Neural progenitor cell (in vitro differentiated cells): ENCODE results near the gene CADM1. TPM values are rescaled to one million over a fixed set of nuclear protein-coding genes. Genes with fewer than 3 reads are reported as not detected.

Experiments
- DNase-seq: peaks from one replicate; pipeline ENCODE4 v3.0.0-alpha.2; 2016; ENCODE audit warnings: low spot score
- H2AFZ ChIP-seq: fragments of 200-600 bp; sonication (generic); replicated peaks from 2 replicates; pipeline ENCODE4 v1.6.1; 2016; ENCODE audit warnings: antibody characterized with exemption
- H3F3A ChIP-seq: fragments of 200-600 bp; sonication (generic); 2 replicates; pipeline ENCODE4 v1.6.1; 2016; ENCODE audit warnings: antibody characterized with exemption, low read depth
- H3K27ac ChIP-seq: fragments of 200-600 bp; sonication (generic); 2 replicates; pipeline ENCODE4 v1.5.1; 2016; ENCODE audit warnings: mild to moderate bottlenecking
- H3K27me3 ChIP-seq: fragments of 200-600 bp; sonication (generic); 2 replicates; pipeline ENCODE4 v1.6.1; 2016; ENCODE audit warnings: mild to moderate bottlenecking, moderate library complexity
- H3K36me3 ChIP-seq: fragments of 200-600 bp; sonication (generic); 2 replicates; pipeline ENCODE4 v1.5.1; 2016
- H3K4me1 ChIP-seq: fragments of 200-600 bp; sonication (generic); 2 replicates; pipeline ENCODE4 v1.6.1; 2016; ENCODE audit warnings: mixed run types
- H3K4me2 ChIP-seq: fragments of 200-600 bp; sonication (generic); 2 replicates; pipeline ENCODE4 v1.6.1; 2016
- H3K4me3 ChIP-seq: fragments of 200-600 bp; sonication (generic); 2 replicates; pipeline ENCODE4 v1.5.1; 2016
- H3K79me2 ChIP-seq: fragments of 200-600 bp; sonication (generic); 2 replicates; pipeline ENCODE4 v1.6.1; 2016; ENCODE audit warnings: low read depth
- H3K9ac ChIP-seq: fragments of 200-600 bp; sonication (generic); 2 replicates; pipeline ENCODE4 v1.6.1; 2016
- H3K9me3 ChIP-seq: fragments of 200-600 bp; sonication (generic); 2 replicates; pipeline ENCODE4 v1.5.1; 2016; ENCODE audit warnings: low read depth
- H4K20me1 ChIP-seq: fragments of 200-600 bp; sonication (generic); 2 replicates; pipeline ENCODE4 v1.6.1; 2016; ENCODE audit warnings: low read depth
- H3K27ac Mint-ChIP-seq: 3 replicates; pipeline ENCODE4 v1.8.0; 2021; ENCODE audit warnings: mixed read lengths
- H3K27me3 Mint-ChIP-seq: 2 replicates; pipeline ENCODE4 v1.8.0; 2022; ENCODE audit warnings: low read depth, mild to moderate bottlenecking, inconsistent platforms, moderate library complexity, mixed read lengths; ENCODE audit not compliant: insufficient read depth
- H3K36me3 Mint-ChIP-seq: 3 replicates; pipeline ENCODE4 v1.8.0; 2021; ENCODE audit warnings: mixed read lengths
- H3K4me1 Mint-ChIP-seq: 3 replicates; pipeline ENCODE4 v1.8.0; 2021; ENCODE audit warnings: mixed read lengths
- H3K4me3 Mint-ChIP-seq: 3 replicates; pipeline ENCODE4 v1.8.0; 2021; ENCODE audit warnings: mild to moderate bottlenecking, moderate library complexity, mixed read lengths
- H3K9me3 Mint-ChIP-seq: 3 replicates; pipeline ENCODE4 v1.8.0; 2020; ENCODE audit warnings: mixed read lengths
- CTCF ChIP-seq: fragments of 200-600 bp; sonication (generic); IDR thresholded peaks from 2 replicates; pipeline ENCODE4 v1.5.1; 2017; ENCODE audit warnings: antibody characterized with exemption, mild to moderate bottlenecking
- EZH2 ChIP-seq: fragments of 200-600 bp; sonication (generic); IDR thresholded peaks from 2 replicates; pipeline ENCODE4 v1.6.1; 2017; ENCODE audit warnings: antibody characterized with exemption, mild to moderate bottlenecking, moderate library complexity
- EZH2phosphoT487 ChIP-seq: fragments of 200-600 bp; sonication (generic); IDR thresholded peaks from 2 replicates; pipeline ENCODE4 v1.6.1; 2017; ENCODE audit warnings: antibody characterized with exemption
- total RNA-seq: library from RNA; depleted of rRNA; stranded (reverse); fragments of >200 nt; gene quantifications from 2 replicates; pipeline ENCODE4 v1.2.3, GENCODE V29; 2015; ENCODE audit warnings: low replicate concordance

Gene CADM1
- total RNA-seq, 1 donor from 2014 or later, result 123 TPM

- H3K27me3 Mint-ChIP-seq, result no peaks in the 10 kb centered on the region
- H3K9me3 Mint-ChIP-seq, result no peaks in the 10 kb centered on the region
- no peak overlapping the region for H2AFZ ChIP-seq
- H3K36me3 ChIP-seq, result peaks cover 3% of the 10 kb centered on the region
- peaks cover 18% of the 10 kb centered on the region for H3F3A ChIP-seq
- H3K4me3 ChIP-seq, result no peak overlapping the region
- DNase-seq, result no peak
- peaks cover 59% of the 10 kb centered on the region for H3K4me1 ChIP-seq
- peaks cover 45% of the 10 kb centered on the region for H3K4me1 Mint-ChIP-seq
- H3K27ac ChIP-seq, result no peak overlapping the region
- TF ChIP-seq CTCF (no peak), EZH2phosphoT487 (no peak), EZH2 (no peak)
- no peaks in the 10 kb centered on the region for H4K20me1 ChIP-seq
- H3K4me2 ChIP-seq, result peak overlapping the region; percentile 21
- peaks cover 20% of the 10 kb centered on the region for H3K36me3 Mint-ChIP-seq
- no peaks in the 10 kb centered on the region for H3K27me3 ChIP-seq
- no peak overlapping the region for H3K4me3 Mint-ChIP-seq
- H3K9ac ChIP-seq, result no peak overlapping the region
- H3K79me2 ChIP-seq, result no peaks in the 10 kb centered on the region
- H3K27ac Mint-ChIP-seq, result peak overlapping the region; percentile 79
- no peaks in the 10 kb centered on the region for H3K9me3 ChIP-seq
These were observed 279.7 kb downstream of the CADM1 start for GRCh38 chr11:115224551-115224950.

GRCh38 chr11:115222863-115223530 is 281.2 kb downstream of the CADM1 start:
- Histone ChIP-seq H3K9me3 (no peaks in the 10 kb centered on the region), H3K4me3 (no peak overlapping the region), H2AFZ (no peak overlapping the region), H4K20me1 (no peaks in the 10 kb centered on the region), H3K27me3 (no peaks in the 10 kb centered on the region), H3F3A (peaks cover 18% of the 10 kb centered on the region), H3K27ac (no peak overlapping the region), H3K36me3 (no peaks in the 10 kb centered on the region), H3K4me2 (peak overlapping the region; percentile 11), H3K9ac (no peak overlapping the region), H3K79me2 (no peaks in the 10 kb centered on the region), H3K4me1 (peaks cover 59% of the 10 kb centered on the region)
- H3K36me3 Mint-ChIP-seq, result peaks cover 11% of the 10 kb centered on the region
- no peak overlapping the region for H3K4me3 Mint-ChIP-seq
- no peak overlapping the region for H3K27ac Mint-ChIP-seq
- no peaks in the 10 kb centered on the region for H3K27me3 Mint-ChIP-seq
- DNase-seq, result no peak
- no peak for TF ChIP-seq EZH2phosphoT487
- TF ChIP-seq EZH2, result no peak
- TF ChIP-seq CTCF, result no peak
- H3K9me3 Mint-ChIP-seq, result no peaks in the 10 kb centered on the region
- H3K4me1 Mint-ChIP-seq, result peaks cover 45% of the 10 kb centered on the region

- peak; percentile 34 for DNase-seq
- H3K4me2 ChIP-seq, result peak overlapping the region; percentile 11
- H3K9me3 ChIP-seq, result no peaks in the 10 kb centered on the region
- no peaks in the 10 kb centered on the region for H3K9me3 Mint-ChIP-seq
- no peaks in the 10 kb centered on the region for H3K27me3 Mint-ChIP-seq
- H3K27ac ChIP-seq, result no peak overlapping the region
- H2AFZ ChIP-seq, result no peak overlapping the region
- H3K4me3 Mint-ChIP-seq, result no peak overlapping the region
- H3K4me1 ChIP-seq, result peaks cover 54% of the 10 kb centered on the region
- H3K36me3 Mint-ChIP-seq, result peaks cover 8% of the 10 kb centered on the region
- H3K4me3 ChIP-seq, result no peak overlapping the region
- H4K20me1 ChIP-seq, result no peaks in the 10 kb centered on the region
- no peaks in the 10 kb centered on the region for H3K79me2 ChIP-seq
- H3F3A ChIP-seq, result peaks cover 16% of the 10 kb centered on the region
- H3K4me1 Mint-ChIP-seq, result peaks cover 50% of the 10 kb centered on the region
- no peak for TF ChIP-seq EZH2phosphoT487
- no peaks in the 10 kb centered on the region for H3K27me3 ChIP-seq
- H3K36me3 ChIP-seq, result no peaks in the 10 kb centered on the region
- no peak overlapping the region for H3K9ac ChIP-seq
- H3K27ac Mint-ChIP-seq, result no peak overlapping the region
These were observed 281.9 kb downstream of the CADM1 start for GRCh38 chr11:115222218-115222862.
